GM12892 (cell line): ENCODE measurements around the gene ZNF564.

Experiments
- POLR2A ChIP-seq: IDR thresholded peaks from 2 replicates; pipeline ENCODE4 v1.6.1; 2011; ENCODE audit warnings: low read depth, low read length, control low read depth
- POLR2AphosphoS5 ChIP-seq: IDR thresholded peaks from 2 replicates; pipeline ENCODE4 v1.6.1; 2011; ENCODE audit warnings: low read depth, low read length, control low read depth
- TAF1 ChIP-seq: IDR thresholded peaks from 2 replicates; pipeline ENCODE4 v1.6.1; 2011; ENCODE audit warnings: low read depth, mild to moderate bottlenecking, control low read depth, low read length, borderline replicate concordance

DNA sequence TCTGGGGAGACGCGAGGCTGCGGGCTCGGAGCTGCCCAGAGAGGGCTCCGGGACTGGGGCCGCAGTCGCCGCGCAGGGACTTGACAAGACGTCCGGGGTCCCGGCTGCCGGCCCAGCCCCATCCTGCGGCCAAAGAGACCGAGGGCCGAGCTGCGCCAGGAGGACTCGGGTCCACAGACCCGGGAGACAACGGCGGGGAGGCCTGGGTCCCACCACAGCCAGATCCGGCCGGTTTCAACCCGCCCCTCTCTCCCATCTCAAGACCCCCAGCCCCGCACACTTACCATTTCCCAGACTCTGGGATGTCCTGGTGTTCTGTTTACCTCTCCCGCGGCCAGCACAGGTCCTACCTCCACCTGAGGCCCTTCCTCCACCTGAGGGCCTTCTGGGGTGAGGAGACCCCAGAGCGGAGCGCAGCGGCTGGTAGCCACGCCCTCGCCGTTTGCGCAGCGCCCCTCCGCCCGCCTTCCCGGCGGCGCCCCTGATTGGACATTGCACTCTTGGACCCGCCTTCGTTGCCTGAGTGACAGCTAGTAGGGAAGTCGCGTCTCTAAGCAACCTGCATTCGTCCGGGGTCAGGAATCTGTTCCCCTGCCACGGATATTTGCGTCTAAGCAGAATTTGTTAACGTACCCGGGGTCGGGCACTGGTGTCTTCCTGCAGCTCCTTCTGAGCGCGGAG lies 66.8 kb downstream of the ZNF564 start, which contains the start of gene ZNF709:
- TF ChIP-seq POLR2A (peak; percentile 61; the same call in 1 of the 2 replicates), POLR2AphosphoS5 (0 out of 2 replicates have a peak, but pooled peaks have one; percentile 41), TAF1 (0 out of 2 replicates have a peak, but pooled peaks have one; percentile 34)
